LHCN-M2 (cell line): ENCODE results near the gene CNTN4. TPM values are rescaled to one million over a fixed set of nuclear protein-coding genes. Genes with fewer than 3 reads are reported as not detected.

ENCODE experiments used
- DNase-seq: peaks from one replicate; pipeline ENCODE4 v3.0.0-alpha.2; 2012; ENCODE audit warnings: low read depth
- total RNA-seq: library from RNA; depleted of rRNA; stranded (reverse); fragments of >200 nt; gene quantifications from 2 replicates; pipeline ENCODE4 v1.2.3, GENCODE V29; 2014

CNTN4 gene
- total RNA-seq, 1 experiment from 2014 or later = not detected

- no peak for DNase-seq
These were observed 929.4 kb downstream of the CNTN4 start for GRCh38 chr3:3027976-3028567.

GRCh38 chr3:3031326-3031725 is 932.7 kb downstream of the CNTN4 start:
- no peak for DNase-seq

- DNase-seq = no peak
These were observed 938.5 kb downstream of the CNTN4 start for GRCh38 chr3:3037156-3037555.

GRCh38 chr3:3038201-3038991 is 939.7 kb downstream of the CNTN4 start:
- peak; percentile 1 for DNase-seq

- DNase-seq = no peak
These were observed 955.3 kb downstream of the CNTN4 start for GRCh38 chr3:3053974-3054373.

- DNase-seq = no peak
These were observed 961.0 kb downstream of the CNTN4 start for GRCh38 chr3:3059645-3060044.

GRCh38 chr3:3064297-3064696 is 965.6 kb downstream of the CNTN4 start:
- no peak for DNase-seq

GRCh38 chr3:3065876-3066275 is 967.2 kb downstream of the CNTN4 start:
- DNase-seq = no peak

- DNase-seq = no peak
These were observed 967.7 kb downstream of the CNTN4 start for GRCh38 chr3:3066378-3066777.

GRCh38 chr3:3066910-3067309 is 968.2 kb downstream of the CNTN4 start:
- DNase-seq = no peak

GRCh38 chr3:3068358-3068881 is 969.8 kb downstream of the CNTN4 start:
- DNase-seq = no peak

- DNase-seq = no peak
These were observed 971.1 kb downstream of the CNTN4 start for GRCh38 chr3:3069723-3070122.

- DNase-seq = no peak
These were observed 972.5 kb downstream of the CNTN4 start for GRCh38 chr3:3071136-3071535.

GRCh38 chr3:3074551-3075257 is 976.0 kb downstream of the CNTN4 start:
- no peak for DNase-seq

GRCh38 chr3:3080309-3080708 is 981.6 kb downstream of the CNTN4 start:
- no peak for DNase-seq

- DNase-seq = no peak
These were observed 982.9 kb downstream of the CNTN4 start for GRCh38 chr3:3081381-3082233.

GRCh38 chr3:3082234-3082924 is 983.7 kb downstream of the CNTN4 start:
- DNase-seq = no peak

GRCh38 chr3:3084890-3085289 is 986.2 kb downstream of the CNTN4 start:
- DNase-seq = no peak

GRCh38 chr3:3085782-3086181 is 987.1 kb downstream of the CNTN4 start:
- DNase-seq = no peak

GRCh38 chr3:3086239-3086638 is 987.6 kb downstream of the CNTN4 start:
- DNase-seq = no peak

- DNase-seq = no peak
These were observed 988.6 kb downstream of the CNTN4 start for GRCh38 chr3:3087279-3087678.
